IMR-90 (cell line): ENCODE data around the gene MSLN. TPM values are rescaled to one million over a fixed set of nuclear protein-coding genes. Genes with fewer than 3 reads are reported as not detected.

ENCODE experiments used
- ATAC-seq: fragments of 200-7000 bp; cut with Tn5 transposase; 2 replicates; pipeline ENCODE4 v1.9.1; 2020; ENCODE audit warnings: low read depth, mild to moderate bottlenecking, moderate library complexity
- BruUV-seq: library from RNA; stranded (reverse); fragments of 400-500 nt; replicated peaks from 2 replicates; lab custom pipeline; 2021; lab: Mats Ljungman, UMichigan
- CTCF ChIA-PET: fragments of 300-600 bp; formaldehyde crosslinking; extraction: SDS; loops from one replicate; lab custom pipeline; 2021; ENCODE audit warnings: antibody characterized with exemption; lab: Yijun Ruan, JAX
- POLR2A ChIA-PET: fragments of 300-600 bp; sonication (Branson Sonifier 250); formaldehyde crosslinking; loops from one replicate; lab custom pipeline; 2022; ENCODE audit warnings: antibody characterized with exemption; ENCODE audit not compliant: unreplicated experiment; lab: Charles Lee
- DNase-seq: peaks from one replicate; pipeline ENCODE4 v3.0.0; 2013
- H2AFZ ChIP-seq: replicated peaks from 2 replicates; pipeline ENCODE3; 2013; ENCODE audit warnings: low read length, mild to moderate bottlenecking; ENCODE audit not compliant: poor library complexity
- H2AK5ac ChIP-seq: 2 replicates; pipeline ENCODE4 v1.6.1; 2013; ENCODE audit warnings: low read depth, low read length, inconsistent platforms
- H2AK9ac ChIP-seq: replicated peaks from 2 replicates; pipeline ENCODE3; 2013; ENCODE audit warnings: mild to moderate bottlenecking, low read depth, low read length, moderate library complexity; ENCODE audit not compliant: poor library complexity
- H2BK120ac ChIP-seq: 2 replicates; pipeline ENCODE4 v1.6.1; 2013; ENCODE audit warnings: low read depth, low read length, inconsistent platforms
- H2BK15ac ChIP-seq: 3 replicates; pipeline ENCODE4 v1.6.1; 2013; ENCODE audit warnings: low read depth, low read length, inconsistent platforms
- H2BK20ac ChIP-seq: 2 replicates; pipeline ENCODE4 v1.6.1; 2013; ENCODE audit warnings: low read depth, mild to moderate bottlenecking, inconsistent platforms, low read length, moderate library complexity
- H2BK5ac ChIP-seq: 2 replicates; pipeline ENCODE4 v1.6.1; 2013; ENCODE audit warnings: mild to moderate bottlenecking, low read depth, low read length, inconsistent platforms; ENCODE audit not compliant: poor library complexity, severe bottlenecking
- H3K14ac ChIP-seq: replicated peaks from 2 replicates; pipeline ENCODE4 v1.6.1; 2013; ENCODE audit warnings: low read depth, low read length, inconsistent platforms
- H3K18ac ChIP-seq: 2 replicates; pipeline ENCODE4 v1.6.1; 2013; ENCODE audit warnings: low read depth, low read length, control low read depth
- H3K23ac ChIP-seq: 2 replicates; pipeline ENCODE4 v1.6.1; 2013; ENCODE audit warnings: low read depth, low read length, inconsistent platforms
- H3K27ac ChIP-seq: 2 replicates; pipeline ENCODE4 v1.5.1; 2013; ENCODE audit warnings: mild to moderate bottlenecking, control low read depth, low read length; ENCODE audit not compliant: insufficient read depth
- H3K27me3 ChIP-seq: 2 replicates; pipeline ENCODE4 v1.6.1; 2013; ENCODE audit warnings: low read length; ENCODE audit not compliant: control insufficient read depth, insufficient read depth
- H3K36me3 ChIP-seq: 2 replicates; pipeline ENCODE4 v1.6.1; 2013; ENCODE audit warnings: low read length, mixed read lengths; ENCODE audit not compliant: control insufficient read depth, insufficient read depth
- H3K4ac ChIP-seq: 2 replicates; pipeline ENCODE4 v1.6.1; 2013; ENCODE audit warnings: low read depth, low read length, inconsistent platforms
- H3K4me1 ChIP-seq: 2 replicates; pipeline ENCODE4 v1.6.1; 2013; ENCODE audit warnings: low read length, mixed read lengths; ENCODE audit not compliant: control insufficient read depth, insufficient read depth
- H3K4me2 ChIP-seq: 2 replicates; pipeline ENCODE4 v1.6.1; 2013; ENCODE audit warnings: low read depth, mild to moderate bottlenecking, control low read depth, low read length, moderate library complexity
- H3K4me3 ChIP-seq: 2 replicates; pipeline ENCODE4 v1.5.1; 2013; ENCODE audit warnings: low read depth, mild to moderate bottlenecking, control low read depth, low read length, moderate library complexity; ENCODE audit not compliant: insufficient read depth
- H3K56ac ChIP-seq: 2 replicates; pipeline ENCODE4 v1.6.1; 2013; ENCODE audit warnings: low read length, inconsistent platforms; ENCODE audit not compliant: insufficient read depth; ENCODE audit errors: extremely low read depth
- H3K79me1 ChIP-seq, 2 experiments: 2 replicates each; pipeline ENCODE4 v1.6.1; 2013; ENCODE audit warnings: low read length in 2 of 2, inconsistent platforms in 1 of 2, low read depth in 1 of 2
- H3K9ac ChIP-seq: 2 replicates; pipeline ENCODE4 v1.6.1; 2013; ENCODE audit warnings: low read depth, low read length, control low read depth
- H3K9me1 ChIP-seq: 2 replicates; pipeline ENCODE4 v1.6.1; 2013; ENCODE audit warnings: low read length, inconsistent platforms; ENCODE audit not compliant: insufficient read depth
- H3K9me3 ChIP-seq: 2 replicates; pipeline ENCODE4 v1.6.1; 2013; ENCODE audit warnings: low read length; ENCODE audit not compliant: control insufficient read depth, insufficient read depth
- H4K20me1 ChIP-seq: 2 replicates; pipeline ENCODE4 v1.6.1; 2013; ENCODE audit warnings: low read length, inconsistent platforms; ENCODE audit not compliant: insufficient read depth
- H4K5ac ChIP-seq: 2 replicates; pipeline ENCODE4 v1.6.1; 2013; ENCODE audit warnings: mild to moderate bottlenecking, low read depth, low read length, control low read depth
- H4K8ac ChIP-seq, 2 experiments: 2 replicates each; pipeline ENCODE4 v1.6.1; 2013; ENCODE audit warnings: low read depth in 2 of 2, low read length in 2 of 2, control low read depth in 1 of 2, inconsistent platforms in 1 of 2
- H4K91ac ChIP-seq: 2 replicates; pipeline ENCODE4 v1.6.1; 2013; ENCODE audit warnings: low read depth, low read length, inconsistent platforms; ENCODE audit not compliant: insufficient read depth
- BHLHE40 ChIP-seq: fragments of 150-350 bp; IDR thresholded peaks from 2 replicates; pipeline ENCODE4 v1.6.1; 2016; ENCODE audit warnings: mild to moderate bottlenecking, low read depth, low read length
- CEBPB ChIP-seq: IDR thresholded peaks from 2 replicates; pipeline ENCODE4 v1.6.1; 2012; ENCODE audit warnings: low read depth, low read length, improper control_type of control experiment
- CHD1 ChIP-seq: IDR thresholded peaks from 2 replicates; pipeline ENCODE4 v1.6.1; 2012; ENCODE audit warnings: low read depth, low read length, improper control_type of control experiment
- CTCF ChIP-seq: conservative IDR thresholded peaks from 2 replicates; pipeline ENCODE4 v1.5.1; 2012; ENCODE audit warnings: mild to moderate bottlenecking, low read depth, low read length, improper control_type of control experiment
- ELK1 ChIP-seq: fragments of 150-350 bp; IDR thresholded peaks from 2 replicates; pipeline ENCODE4 v1.6.1; 2016; ENCODE audit warnings: low read depth, mild to moderate bottlenecking, low read length, moderate library complexity, borderline replicate concordance
- FOS ChIP-seq: fragments of 150-350 bp; IDR thresholded peaks from 2 replicates; pipeline ENCODE4 v1.6.1; 2016; ENCODE audit warnings: low read depth, low read length
- MAFK ChIP-seq: IDR thresholded peaks from 2 replicates; pipeline ENCODE4 v1.6.1; 2012; ENCODE audit warnings: low read depth, low read length, improper control_type of control experiment
- MAZ ChIP-seq: IDR thresholded peaks from 2 replicates; pipeline ENCODE4 v1.6.1; 2012; ENCODE audit warnings: low read depth, mild to moderate bottlenecking, low read length, improper control_type of control experiment, moderate library complexity, borderline replicate concordance
- MXI1 ChIP-seq: IDR thresholded peaks from 2 replicates; pipeline ENCODE4 v1.6.1; 2012; ENCODE audit warnings: low read depth, mild to moderate bottlenecking, low read length, moderate library complexity, borderline replicate concordance
- NFE2L2 ChIP-seq: fragments of 150-350 bp; IDR thresholded peaks from 2 replicates; pipeline ENCODE4 v1.6.1; 2016; ENCODE audit warnings: low read depth, mild to moderate bottlenecking, low read length
- POLR2A ChIP-seq: IDR thresholded peaks from 2 replicates; pipeline ENCODE4 v1.6.1; 2012; ENCODE audit warnings: mild to moderate bottlenecking, low read depth, low read length
- RAD21 ChIP-seq: IDR thresholded peaks from 2 replicates; pipeline ENCODE4 v1.6.1; 2012; ENCODE audit warnings: low read length, improper control_type of control experiment
- RCOR1 ChIP-seq: IDR thresholded peaks from 2 replicates; pipeline ENCODE4 v1.6.1; 2012; ENCODE audit warnings: mild to moderate bottlenecking, low read length, improper control_type of control experiment; ENCODE audit not compliant: insufficient replicate concordance
- RFX5 ChIP-seq: IDR thresholded peaks from 2 replicates; pipeline ENCODE4 v1.8.0; 2012; ENCODE audit warnings: low read depth, mild to moderate bottlenecking, low read length, moderate library complexity
- SMC3 ChIP-seq: fragments of 150-350 bp; IDR thresholded peaks from 2 replicates; pipeline ENCODE4 v1.6.1; 2016; ENCODE audit warnings: low read depth, mild to moderate bottlenecking, antibody characterized with exemption, low read length, moderate library complexity
- USF2 ChIP-seq: fragments of 150-350 bp; IDR thresholded peaks from 2 replicates; pipeline ENCODE4 v1.6.1; 2017; ENCODE audit warnings: mild to moderate bottlenecking, antibody characterized with exemption, low read length, low read depth
- WGBS, 2 experiments: methylation state at CpG; one replicate each; pipeline versions ENCODE4 v1.1.5 to v1.1.7; 2013; ENCODE audit warnings: missing lambda C conversion rate in 2 of 2; ENCODE audit not compliant: insufficient read length in 1 of 2; ENCODE audit errors: extremely low coverage in 2 of 2; 5-methylcytosine and 5-hydroxymethylcytosine counted together
- dilution Hi-C: fragments of 300-500 bp; cut with HindIII; formaldehyde crosslinking; loops from one replicate; pipeline ENCODE4 v1.14.3; 2018; ENCODE audit warnings: low sequenced_read_pairs; ENCODE audit not compliant: unreplicated experiment
- in situ Hi-C: fragments of 300-500 bp; cut with MboI; formaldehyde crosslinking; loops from 3 replicates; pipeline ENCODE4 v1.14.3; 2019; ENCODE audit warnings: low sequenced_read_pairs, inconsistent platforms, mixed read lengths
- intact Hi-C: fragments of 100-400 bp; cut with micrococcal nuclease; formaldehyde crosslinking; loops from 2 replicates; pipeline ENCODE4 v1.10.0; 2022
- polyA plus RNA-seq, 3 experiments: library from polyadenylated mRNA; depleted of rRNA; stranded (reverse); fragments of >200 nt; gene quantifications; 2 replicates each; pipeline ENCODE4 v1.2.3, GENCODE V29; 2012; ENCODE audit warnings: low replicate concordance in 1 of 3
- total RNA-seq: library from RNA; depleted of rRNA; stranded (reverse); fragments of >200 nt; gene quantifications from 2 replicates; pipeline ENCODE4 v1.2.3, GENCODE V29; 2012

MSLN gene
- total and polyA plus RNA-seq, 2 of the 4 experiments (the other 2 are of a cell fraction), result 0.14 TPM; not detected in 1

GRCh38 chr16:769934-770333 lies 9.4 kb downstream of the MSLN start:
- no peak overlapping the region for H2BK120ac ChIP-seq
- H3K56ac ChIP-seq, result no peak overlapping the region
- H3K4me1 ChIP-seq, result no peaks in the 10 kb centered on the region
- no peaks in the 10 kb centered on the region for H3K79me1 ChIP-seq
- H3K9me3 ChIP-seq, result no peaks in the 10 kb centered on the region
- TF ChIP-seq ELK1 (no peak), FOS (no peak), NFE2L2 (no peak), POLR2A (no peak), RAD21 (no peak), USF2 (no peak), CHD1 (no peak), CTCF (no peak), BHLHE40 (no peak), SMC3 (no peak), MAZ (no peak), MXI1 (no peak), CEBPB (no peak), MAFK (no peak), RFX5 (no peak), RCOR1 (no peak)
- in situ Hi-C loops, result no loop called here
- no peak overlapping the region for H3K14ac ChIP-seq
- H2BK15ac ChIP-seq, result no peak overlapping the region
- DNase-seq (no peak), ATAC-seq (no peak)
- dilution Hi-C loops, result no loop called here
- H3K18ac ChIP-seq, result no peak overlapping the region
- H3K4me3 ChIP-seq, result no peak overlapping the region
- no peak overlapping the region for H3K23ac ChIP-seq
- no peak overlapping the region for H3K27ac ChIP-seq
- 67% methylated on average over 13 of the region's 19 CpGs; no CpG with 5 or more reads in 1 of the 2 experiments for WGBS, 2 experiments
- no peaks in the 10 kb centered on the region for H3K9me1 ChIP-seq
- CTCF ChIA-PET, result no interaction called here
- POLR2A ChIA-PET, result no interaction called here
- H3K27me3 ChIP-seq, result no peaks in the 10 kb centered on the region
- no peak overlapping the region for H4K91ac ChIP-seq
- intact Hi-C loops, result no loop called here
- H3K4ac ChIP-seq, result no peak overlapping the region
- no peak overlapping the region for H3K9ac ChIP-seq
- BruUV-seq, result no TSS peak
- no peak overlapping the region for H4K5ac ChIP-seq
- no peak overlapping the region for H3K4me2 ChIP-seq
- no peak overlapping the region for H2AK9ac ChIP-seq
- no peaks in the 10 kb centered on the region for H3K36me3 ChIP-seq
- H4K8ac ChIP-seq, result no peak overlapping the region
- no peaks in the 10 kb centered on the region for H4K20me1 ChIP-seq
- H2BK5ac ChIP-seq, result no peak overlapping the region
- H2AK5ac ChIP-seq, result no peak overlapping the region
- peak overlapping the region; percentile 21 for H2AFZ ChIP-seq
- H2BK20ac ChIP-seq, result no peak overlapping the region
